HEK293 (cell line): ENCODE measurements around the gene SGSM2.

ENCODE experiments used
- CTCF ChIP-seq: fragments of 450-650 bp; formaldehyde crosslinking; IDR thresholded peaks from 2 replicates; pipeline ENCODE4 v1.5.1; 2016; ENCODE audit warnings: missing biosample characterization, missing genetic modification characterization
- MYNN ChIP-seq: fragments of 450-650 bp; formaldehyde crosslinking; IDR thresholded peaks from 2 replicates; pipeline ENCODE4 v1.5.1; 2016; ENCODE audit warnings: missing biosample characterization, missing genetic modification characterization, borderline replicate concordance
- SCRT2 ChIP-seq: fragments of 450-650 bp; formaldehyde crosslinking; IDR thresholded peaks from 2 replicates; pipeline ENCODE4 v1.5.1; 2016; ENCODE audit warnings: missing biosample characterization, missing genetic modification characterization
- ZBTB10 ChIP-seq: fragments of 450-650 bp; formaldehyde crosslinking; IDR thresholded peaks from 2 replicates; pipeline ENCODE4 v1.5.1; 2016; ENCODE audit warnings: missing biosample characterization, missing genetic modification characterization
- ZBTB7A ChIP-seq: fragments of 450-650 bp; formaldehyde crosslinking; IDR thresholded peaks from 2 replicates; pipeline ENCODE4 v1.5.1; 2016; ENCODE audit warnings: low read depth, missing biosample characterization, missing genetic modification characterization
- ZNF121 ChIP-seq: fragments of 450-650 bp; formaldehyde crosslinking; IDR thresholded peaks from 2 replicates; pipeline ENCODE4 v1.5.1; 2016; ENCODE audit warnings: missing biosample characterization, missing genetic modification characterization
- ZNF132 ChIP-seq: fragments of 450-650 bp; formaldehyde crosslinking; IDR thresholded peaks from 2 replicates; pipeline ENCODE4 v1.5.1; 2017; ENCODE audit warnings: missing biosample characterization, missing genetic modification characterization, borderline replicate concordance
- ZNF529 ChIP-seq: fragments of 450-650 bp; formaldehyde crosslinking; IDR thresholded peaks from 2 replicates; pipeline ENCODE4 v1.5.1; 2017; ENCODE audit warnings: missing genetic modification characterization, missing biosample characterization; ENCODE audit not compliant: insufficient replicate concordance
- ZNF707 ChIP-seq: fragments of 450-650 bp; formaldehyde crosslinking; IDR thresholded peaks from 2 replicates; pipeline ENCODE4 v1.5.1; 2016; ENCODE audit warnings: missing biosample characterization, missing genetic modification characterization
- ZNF768 ChIP-seq: fragments of 450-650 bp; formaldehyde crosslinking; IDR thresholded peaks from 2 replicates; pipeline ENCODE4 v1.5.1; 2018; ENCODE audit warnings: missing biosample characterization, mild to moderate bottlenecking, missing genetic modification characterization

- TF ChIP-seq CTCF (tag by site-specific recombination) = 0 out of 2 replicates have a peak, but pooled peaks have one; percentile 15
- no peak for TF ChIP-seq ZNF121 (tag by site-specific recombination)
- TF ChIP-seq ZNF132 = no peak
- TF ChIP-seq ZNF768 = no peak
- no peak for TF ChIP-seq MYNN (tag by site-specific recombination)
- TF ChIP-seq ZNF529 (tag by site-specific recombination) = no peak
- no peak for TF ChIP-seq SCRT2 (tag by site-specific recombination)
- peak; percentile 30 for TF ChIP-seq ZBTB7A
- no peak for TF ChIP-seq ZBTB10 (tag by site-specific recombination)
- no peak for TF ChIP-seq ZNF707
Observed at GRCh38 chr17:2395258-2396181, 58.2 kb downstream of the SGSM2 start.
